Stimulated activated CD4-positive, alpha-beta T cell treated with anti-CD3 and anti-CD28 coated beads, Interleukin-12 subunit alpha, Interleukin-12 subunit beta, amount 100 ng/mL, for 24 hours (primary cell): ENCODE results near the gene POU2F3.

Experiments used
- DNase-seq, 2 experiments: peaks; one replicate each; pipeline ENCODE4 v3.0.0-alpha.2; 2020; ENCODE audit warnings: low read depth in 2 of 2

POU2F3 gene

DNA sequence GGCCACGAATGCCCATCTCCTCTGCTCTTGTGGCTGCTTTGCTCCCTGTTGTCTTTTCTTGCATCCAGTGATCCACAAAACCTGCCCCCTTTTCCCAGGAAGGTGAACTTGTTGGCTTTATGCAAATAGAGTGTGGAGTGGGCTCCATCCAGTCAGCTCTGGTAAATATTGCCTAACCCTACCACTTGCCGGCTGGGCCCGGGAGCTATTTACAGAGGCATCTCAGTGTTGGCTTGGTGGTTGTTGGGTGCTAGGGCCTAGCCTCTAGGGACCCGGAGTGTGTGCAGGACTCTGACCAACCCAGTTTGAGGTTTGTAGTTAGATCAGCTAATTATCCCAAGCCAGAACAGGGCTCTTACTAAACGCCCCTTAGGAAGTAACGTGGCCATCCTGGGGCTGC is 44.3 kb downstream of the POU2F3 start:
- no peak for DNase-seq

DNA sequence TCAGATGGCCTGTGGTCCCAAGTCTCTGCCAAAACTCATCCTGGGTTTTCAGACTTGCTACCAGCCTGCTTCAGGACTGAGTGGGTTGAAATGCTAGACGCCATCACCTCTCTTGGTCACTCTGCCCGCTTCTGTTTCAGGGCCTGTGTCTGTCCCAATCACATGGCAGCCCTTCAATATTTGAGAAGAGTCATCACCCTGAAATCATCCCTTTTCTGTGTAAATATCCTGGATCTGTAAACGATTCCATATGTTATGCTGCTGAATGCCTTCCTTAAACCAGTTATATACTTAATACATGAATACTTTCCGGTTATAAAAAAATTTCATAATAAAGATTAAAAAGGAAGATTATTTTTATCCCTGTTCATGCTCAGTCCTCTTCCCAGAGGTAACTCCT is 45.3 kb downstream of the POU2F3 start:
- DNase-seq, result no peak

DNA sequence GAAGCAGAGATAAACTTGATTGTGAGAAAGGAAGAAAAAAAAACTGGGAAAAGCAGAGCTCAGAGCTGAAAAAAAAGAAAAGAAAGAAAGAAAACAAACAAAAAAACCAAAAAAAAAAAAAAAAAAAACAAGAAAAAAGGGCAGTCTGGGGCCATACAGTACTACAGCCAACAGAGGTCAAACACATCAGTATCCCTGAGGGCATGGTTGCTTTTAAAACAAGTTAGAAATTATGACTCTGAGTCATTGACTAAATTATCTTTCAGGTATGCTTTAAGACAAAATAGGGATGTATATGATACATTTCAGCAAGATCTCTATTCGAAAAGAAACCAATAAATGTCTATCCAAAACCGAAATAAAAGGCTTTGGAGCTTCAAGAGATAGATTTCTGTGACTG is 48.1 kb downstream of the POU2F3 start:
- DNase-seq, result no peak

DNA sequence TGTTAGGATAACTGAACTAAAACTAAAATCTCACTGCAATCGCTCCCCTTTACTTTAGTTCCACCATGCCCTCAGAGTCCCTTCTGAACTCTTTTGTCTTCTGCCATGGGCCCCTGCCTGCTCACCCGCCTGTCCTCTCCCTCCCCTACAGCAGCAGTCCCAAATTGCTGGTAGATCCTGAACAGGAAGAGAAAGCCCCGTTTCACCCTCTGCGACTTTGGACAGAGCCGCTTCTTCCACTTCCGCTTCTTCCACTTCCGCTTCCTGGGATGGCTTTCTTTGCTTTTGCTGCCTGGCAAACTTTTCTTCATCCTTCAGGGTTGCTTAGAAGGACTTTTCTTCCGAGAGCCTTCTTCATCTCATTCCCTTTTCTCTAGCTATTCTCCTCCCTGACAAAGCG is 49.5 kb downstream of the POU2F3 start:
- DNase-seq, result no peak

DNA sequence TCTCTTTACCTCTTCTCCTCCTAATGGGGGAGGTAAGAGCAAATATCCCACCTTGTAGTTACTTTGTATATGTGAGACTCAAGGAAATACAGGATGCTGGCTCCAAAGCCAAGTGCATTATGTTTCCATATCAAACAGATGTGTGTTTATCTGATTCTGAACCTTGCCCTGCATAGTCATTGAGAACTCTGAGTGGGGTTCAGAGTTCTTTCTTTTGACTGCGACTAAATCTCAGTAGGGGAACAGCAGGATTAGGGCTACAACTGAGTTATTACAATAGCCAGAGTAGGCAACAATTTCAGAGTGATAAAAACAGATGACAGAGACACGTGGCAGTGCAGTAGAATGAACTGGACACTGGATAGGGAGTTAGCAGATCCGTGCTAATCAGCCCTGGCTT is 51.0 kb downstream of the POU2F3 start:
- DNase-seq, result no peak

DNA sequence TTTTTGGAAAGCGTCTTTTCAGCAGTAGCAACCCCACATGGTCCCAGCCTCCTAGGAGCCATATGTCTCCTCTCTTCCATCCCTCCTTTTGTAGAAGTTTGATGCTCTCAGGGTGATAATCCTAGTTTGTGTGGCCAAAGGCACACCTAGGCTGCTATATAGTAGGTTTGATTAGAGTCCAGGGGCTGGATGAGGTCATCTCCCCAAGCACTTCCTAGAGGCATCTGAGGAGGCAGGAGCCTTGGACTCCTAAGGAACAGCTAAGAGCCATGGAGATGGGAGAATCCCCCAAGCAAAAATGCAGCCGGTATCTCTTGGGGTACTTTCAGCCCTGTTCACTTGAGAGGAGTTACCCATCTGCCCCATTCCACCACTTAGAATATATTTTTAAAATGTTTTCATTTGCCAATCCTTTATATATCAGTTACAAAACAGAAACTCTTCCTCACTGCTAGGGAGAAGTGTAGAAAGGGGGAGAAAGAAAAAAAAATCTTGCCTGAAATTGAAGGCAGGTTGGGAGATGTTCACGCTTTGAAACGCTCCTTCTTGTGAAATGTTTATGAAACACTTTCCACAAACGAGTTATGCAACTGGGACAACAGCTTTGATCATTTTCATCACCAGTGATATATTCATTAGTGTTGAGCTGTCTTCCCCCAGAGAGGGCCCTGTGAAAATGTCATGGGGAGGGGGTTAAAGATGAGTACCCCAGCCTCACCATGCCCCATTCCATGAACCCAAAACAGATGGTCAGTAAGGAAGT is 53.3 kb downstream of the POU2F3 start:
- no peak for DNase-seq

DNA sequence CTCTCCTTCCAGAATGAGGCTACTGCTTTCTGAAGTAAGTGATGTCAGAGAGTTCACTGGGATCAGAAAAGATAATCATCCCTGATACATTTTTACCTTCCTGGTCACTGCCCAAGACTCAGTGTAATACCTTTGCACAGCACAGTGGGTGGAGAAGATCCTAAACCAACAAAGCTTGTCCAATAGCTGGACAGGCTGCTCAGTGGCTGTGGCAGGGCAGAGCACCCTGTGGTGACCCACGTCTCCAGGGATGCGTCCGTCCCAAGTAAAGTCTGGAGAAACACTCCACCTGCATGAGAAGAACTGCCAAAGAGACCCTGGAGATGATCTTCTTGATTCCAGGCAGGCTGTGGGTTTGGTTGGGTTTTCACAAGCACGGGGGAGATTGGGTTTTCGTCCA is 54.2 kb downstream of the POU2F3 start:
- no peak for DNase-seq

DNA sequence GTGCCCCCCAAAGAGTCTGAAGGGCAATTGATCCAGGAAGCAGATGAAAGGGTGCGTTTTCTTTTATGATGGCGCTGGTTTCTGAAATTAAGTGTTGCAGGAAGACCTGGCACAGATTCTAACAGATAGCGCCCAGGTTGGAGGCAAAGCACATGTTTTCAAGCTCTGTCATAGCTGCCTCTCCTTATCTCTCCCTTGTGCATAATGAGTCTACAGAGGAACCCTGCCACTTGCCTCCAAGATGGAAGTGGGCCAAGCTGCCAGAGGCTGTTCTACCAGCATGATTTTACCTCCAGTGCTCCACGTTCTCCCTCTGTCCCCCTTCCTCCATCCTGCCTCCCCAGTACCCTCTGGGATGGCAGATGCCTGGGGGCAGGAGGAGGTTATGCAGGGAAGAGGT is 55.2 kb downstream of the POU2F3 start:
- DNase-seq, result no peak

DNA sequence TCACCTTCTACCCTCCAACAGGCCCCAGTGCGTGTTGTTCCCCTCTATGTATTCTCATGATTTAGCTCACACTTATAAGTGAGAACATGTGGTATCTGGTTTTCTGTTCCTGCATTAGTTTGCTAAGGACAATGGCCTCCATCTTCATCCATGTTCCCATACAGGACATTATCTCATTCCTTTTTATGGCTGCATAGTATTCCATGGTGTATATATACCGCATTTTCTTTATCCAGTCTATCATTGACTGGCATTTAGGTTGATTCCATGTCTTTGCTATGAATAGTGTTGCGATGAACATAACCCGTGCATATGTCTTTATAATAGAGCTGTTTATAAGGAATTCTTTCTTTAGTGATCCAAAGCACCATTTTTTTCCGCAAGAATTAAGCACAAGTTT is 56.6 kb downstream of the POU2F3 start:
- DNase-seq, result no peak

DNA sequence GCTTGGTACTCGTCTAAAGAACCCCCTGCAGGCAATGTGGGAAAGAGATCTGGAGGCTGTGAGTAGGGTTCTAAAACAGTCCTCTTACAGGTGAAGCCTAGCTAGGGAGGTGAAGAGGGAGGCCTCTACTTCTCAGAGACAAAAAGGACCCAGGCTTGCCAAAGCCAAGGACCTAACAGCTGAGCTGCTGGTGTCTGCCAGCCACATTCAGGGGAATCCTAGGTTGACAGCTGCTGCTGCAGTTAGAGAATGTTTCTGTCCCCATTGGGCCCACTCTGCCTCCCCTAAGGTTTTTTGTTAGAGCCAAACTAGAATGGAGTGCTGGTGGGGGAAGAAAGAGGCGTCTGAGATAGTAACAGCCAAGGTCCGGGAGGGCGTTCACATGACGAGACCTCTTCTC is 58.5 kb downstream of the POU2F3 start:
- no peak for DNase-seq

DNA sequence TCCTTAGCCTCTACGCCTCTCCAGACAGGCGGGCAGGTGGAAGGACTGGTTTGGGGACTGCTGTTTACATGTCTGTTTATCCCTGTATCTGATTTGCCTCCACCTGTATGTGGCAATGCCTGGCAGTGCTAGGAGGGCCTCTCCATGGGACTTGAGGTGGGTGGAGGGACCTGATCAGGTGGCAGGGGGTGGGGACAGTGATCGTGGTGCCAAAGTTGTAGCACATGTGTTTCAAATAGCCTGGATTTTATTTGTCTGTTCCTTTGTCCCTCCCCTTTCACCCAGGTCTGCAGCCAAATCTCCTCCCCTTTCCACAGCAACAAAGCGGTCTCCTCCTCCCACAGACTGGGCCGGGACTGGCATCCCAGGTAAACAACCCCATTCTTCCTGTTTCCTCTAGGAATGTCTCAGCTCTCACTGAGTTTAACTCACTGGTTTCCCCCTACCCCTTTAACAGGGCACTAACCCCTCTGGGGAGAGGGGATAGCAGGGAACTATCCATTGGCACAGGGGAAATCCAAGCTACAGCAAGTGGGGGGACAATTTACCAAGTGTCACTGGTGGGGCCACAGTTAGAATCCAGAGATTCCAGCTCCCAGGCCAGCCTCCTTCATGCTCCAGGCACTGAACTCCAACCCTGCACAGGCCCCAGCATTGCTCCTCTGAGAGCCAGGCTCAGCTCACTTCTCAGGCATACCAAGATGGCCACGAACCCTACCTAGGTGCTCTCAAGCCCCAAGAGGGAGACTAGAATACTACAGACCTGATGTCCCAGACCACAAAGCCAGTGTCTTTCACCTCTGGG is 62.3 kb downstream of the POU2F3 start:
- DNase-seq, result no peak

DNA sequence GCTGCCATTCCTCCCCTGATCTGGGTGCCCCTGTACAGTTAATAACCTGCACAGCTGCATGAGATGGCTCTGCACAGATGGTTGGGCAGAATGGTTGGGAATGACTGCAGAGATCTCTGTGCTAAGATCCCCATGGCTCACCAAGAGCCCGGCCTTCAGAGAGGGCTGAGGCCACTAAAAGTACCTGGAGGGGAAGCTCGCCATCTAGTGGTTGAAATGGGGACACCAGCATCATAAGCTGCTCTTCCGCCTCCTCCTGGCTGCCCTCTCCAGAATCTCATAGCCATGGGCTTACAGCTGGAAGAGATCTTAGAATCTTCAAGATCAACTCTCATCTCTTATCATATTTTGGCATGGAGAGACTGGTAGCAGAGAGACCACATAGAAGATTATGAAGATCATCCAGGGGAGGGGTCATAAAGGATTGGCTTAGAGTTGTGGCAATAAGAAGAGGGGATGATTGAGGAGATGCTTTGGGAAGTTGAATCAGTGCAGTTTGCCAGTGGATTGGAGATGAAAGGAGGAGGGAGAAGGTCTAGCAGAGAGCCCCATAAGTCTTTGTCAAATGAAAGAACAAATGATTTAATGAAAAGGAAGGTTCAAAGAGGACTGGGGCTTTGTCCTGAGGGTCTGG is 63.2 kb downstream of the POU2F3 start:
- peak; percentile 8 to 43 for DNase-seq

DNA sequence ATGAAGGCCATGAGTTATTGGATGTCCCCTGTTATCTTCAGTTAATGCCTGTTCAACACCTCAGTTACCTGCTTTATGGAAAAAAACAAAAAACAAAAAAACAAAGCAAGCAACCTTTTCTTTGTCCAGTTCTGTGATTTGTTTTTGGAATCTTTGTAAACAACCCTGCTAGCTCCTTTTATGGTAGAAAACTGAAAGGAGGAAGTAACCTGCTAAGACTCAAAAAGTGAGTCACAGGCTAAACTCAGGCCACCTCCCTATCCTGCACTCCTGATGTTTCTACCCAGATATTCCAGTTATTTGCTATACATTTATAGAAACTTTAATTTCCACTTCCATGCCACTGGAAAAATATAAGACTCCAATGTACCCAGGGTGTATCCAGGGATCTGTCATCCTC is 64.6 kb downstream of the POU2F3 start:
- no peak for DNase-seq

DNA sequence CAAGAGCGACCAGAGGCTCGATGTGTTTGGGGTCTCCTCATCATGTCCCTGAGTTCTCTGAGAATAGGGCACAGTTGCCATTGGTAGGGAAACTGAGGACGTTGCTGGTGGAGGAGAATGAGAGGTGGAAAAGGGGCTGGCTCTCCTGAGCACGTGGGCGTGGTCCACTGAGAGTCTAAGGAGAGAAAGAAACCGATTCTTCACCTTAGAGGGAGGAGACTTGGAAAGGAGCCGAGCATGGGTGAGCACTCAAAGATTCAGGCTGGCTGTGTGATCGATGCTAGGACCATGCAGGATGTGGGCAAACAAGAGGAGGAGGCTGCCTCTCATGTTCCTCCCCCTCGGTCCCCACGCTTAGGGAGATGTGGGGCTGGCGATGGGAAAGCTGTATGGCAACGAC is 65.3 kb downstream of the POU2F3 start:
- no peak for DNase-seq

DNA sequence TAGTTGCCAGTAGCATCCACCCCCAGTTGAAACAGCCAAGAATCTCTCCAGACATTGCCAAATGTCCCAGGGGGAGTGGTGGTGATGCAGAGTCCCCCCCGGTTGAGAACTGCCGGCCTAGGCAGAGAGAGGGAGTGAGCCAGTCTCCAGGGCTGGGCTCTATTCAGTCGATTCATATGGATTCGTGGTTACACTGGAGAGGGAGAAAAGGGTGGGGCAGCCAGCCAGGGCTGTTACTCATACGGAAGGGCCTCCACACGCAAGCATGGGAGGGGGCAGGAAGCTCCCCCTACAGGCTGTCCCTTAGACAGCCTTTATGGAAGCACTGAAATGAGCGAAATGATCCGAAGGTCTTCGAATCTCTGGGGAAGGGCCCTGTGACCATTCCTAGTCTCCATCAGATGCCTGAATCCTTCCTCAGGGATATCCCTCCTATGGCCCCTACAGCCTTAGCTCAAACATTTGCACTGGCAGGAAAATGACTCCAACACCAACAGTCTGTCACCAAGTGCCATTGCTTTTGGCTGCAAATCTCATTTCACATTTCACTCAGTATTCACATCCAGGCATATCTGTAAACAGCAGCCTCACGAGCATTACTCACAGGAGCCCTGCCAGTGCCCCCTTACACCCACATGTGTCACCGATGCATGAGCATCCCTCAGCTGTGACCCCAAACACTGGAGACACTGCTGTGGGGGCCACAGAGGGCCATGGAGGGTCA is 66.7 kb downstream of the POU2F3 start:
- no peak for DNase-seq

DNA sequence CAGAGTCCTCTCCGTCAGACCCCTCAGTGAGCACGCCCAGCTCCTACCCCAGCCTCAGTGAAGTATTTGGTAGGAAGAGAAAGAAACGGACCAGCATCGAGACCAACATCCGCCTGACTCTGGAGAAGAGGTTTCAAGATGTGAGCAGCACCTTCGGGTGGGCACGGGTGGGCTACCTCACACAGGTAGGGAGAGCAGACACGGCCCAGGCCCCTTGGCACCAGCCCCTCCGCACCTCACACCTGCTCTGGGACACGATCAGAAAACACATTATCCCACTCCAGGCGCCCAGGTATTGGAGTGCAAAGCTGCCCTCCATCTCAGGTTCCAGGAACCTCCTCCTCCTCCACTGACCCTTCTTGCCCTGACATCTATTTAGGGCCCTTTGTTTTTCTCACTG is 67.5 kb downstream of the POU2F3 start:
- DNase-seq, result no peak

DNA sequence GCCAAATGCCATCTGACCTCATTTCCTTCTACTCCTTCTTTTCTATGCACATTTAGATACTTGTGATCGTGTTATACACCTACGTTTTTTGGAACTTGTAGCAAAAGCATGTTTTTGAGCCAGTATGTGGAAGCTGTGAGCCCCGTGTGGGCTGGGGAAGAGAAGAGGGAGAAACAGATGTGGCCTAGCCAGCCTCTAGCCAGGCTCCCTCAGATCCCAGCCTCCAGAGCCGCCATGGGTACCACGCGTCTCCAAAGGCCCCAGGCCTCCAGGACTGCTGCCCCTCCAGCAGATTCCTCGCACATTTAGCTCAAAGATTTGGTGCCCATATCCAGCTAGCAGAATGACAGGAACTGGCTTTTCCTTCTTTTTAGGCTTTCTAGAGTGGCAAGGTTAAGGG is 68.1 kb downstream of the POU2F3 start:
- no peak for DNase-seq

DNA sequence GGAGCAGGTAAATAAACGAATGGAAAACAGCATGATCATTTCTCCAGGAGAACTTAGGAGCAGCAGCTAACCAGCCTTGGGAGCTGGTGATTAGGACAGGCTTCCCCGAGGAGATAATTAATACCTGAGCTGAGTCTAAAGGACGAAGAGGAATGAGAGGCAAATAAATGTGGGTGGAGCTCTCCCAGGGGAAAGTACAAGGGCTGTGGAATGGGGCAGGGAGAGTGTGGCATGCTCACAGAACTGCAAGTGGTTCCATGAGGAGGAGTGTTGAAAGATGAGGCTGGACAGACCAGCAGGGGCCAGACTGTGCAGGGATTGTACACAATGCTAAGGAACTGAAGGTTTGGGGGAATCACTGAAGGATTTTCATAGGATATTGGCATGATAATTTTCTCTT is 70.9 kb downstream of the POU2F3 start:
- no peak for DNase-seq

DNA sequence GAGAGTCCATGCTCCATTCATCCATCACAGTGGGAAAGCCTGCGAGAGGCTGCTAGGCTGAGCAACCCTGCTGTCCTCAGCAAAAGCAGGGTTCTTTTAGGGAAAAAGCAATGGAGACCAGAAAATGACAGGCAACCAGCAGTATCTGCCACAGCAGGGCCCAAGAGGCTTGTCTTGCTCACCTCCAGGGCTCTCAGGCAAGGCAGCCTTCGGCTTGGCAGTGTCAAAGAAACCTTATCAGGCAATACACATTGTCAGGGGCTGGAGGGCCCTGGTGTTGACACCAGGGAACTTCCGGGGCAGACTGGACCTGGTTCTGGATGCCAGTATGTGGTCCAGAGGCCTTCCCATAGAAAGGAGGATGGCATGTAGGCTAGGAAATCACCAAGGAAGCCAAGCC is 74.9 kb downstream of the POU2F3 start:
- no peak for DNase-seq

DNA sequence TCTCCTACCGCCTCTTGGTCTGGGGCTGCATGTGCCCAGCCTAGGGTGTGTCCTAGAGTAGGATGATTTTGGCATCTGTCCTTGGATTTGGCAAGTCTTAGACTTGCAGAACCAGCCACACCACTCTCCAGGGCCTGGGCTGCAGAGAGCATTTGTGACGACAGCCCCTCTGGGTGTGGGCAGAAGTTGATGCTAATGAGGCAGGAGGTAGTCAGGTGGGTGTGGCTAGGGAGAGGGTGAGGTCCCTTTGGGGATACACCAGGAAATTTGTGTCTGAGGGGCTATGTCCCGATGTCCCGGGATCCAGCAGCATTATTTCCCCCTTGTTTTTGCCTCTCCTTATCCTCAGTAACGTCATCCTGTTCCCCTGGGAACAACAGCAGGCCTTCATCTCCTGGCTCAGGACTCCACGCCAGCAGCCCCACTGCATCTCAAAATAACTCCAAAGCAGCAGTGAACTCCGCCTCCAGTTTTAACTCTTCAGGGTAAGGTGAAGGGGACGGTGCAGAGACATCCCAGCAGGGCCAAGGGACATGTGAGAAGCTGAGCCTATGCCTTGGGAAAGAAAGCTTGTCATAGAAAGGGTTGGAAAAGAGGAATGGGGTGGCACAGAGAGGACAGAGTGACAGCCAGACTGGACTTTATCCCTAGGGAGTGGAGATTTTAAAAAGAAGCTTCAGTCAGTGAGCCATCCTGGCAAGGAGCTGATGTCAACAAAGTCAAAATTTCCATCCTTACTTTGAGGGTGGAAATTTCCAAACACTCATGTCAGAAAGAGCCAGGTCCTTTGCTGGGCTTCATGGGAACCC is 77.1 kb downstream of the POU2F3 start:
- DNase-seq, result no peak

DNA sequence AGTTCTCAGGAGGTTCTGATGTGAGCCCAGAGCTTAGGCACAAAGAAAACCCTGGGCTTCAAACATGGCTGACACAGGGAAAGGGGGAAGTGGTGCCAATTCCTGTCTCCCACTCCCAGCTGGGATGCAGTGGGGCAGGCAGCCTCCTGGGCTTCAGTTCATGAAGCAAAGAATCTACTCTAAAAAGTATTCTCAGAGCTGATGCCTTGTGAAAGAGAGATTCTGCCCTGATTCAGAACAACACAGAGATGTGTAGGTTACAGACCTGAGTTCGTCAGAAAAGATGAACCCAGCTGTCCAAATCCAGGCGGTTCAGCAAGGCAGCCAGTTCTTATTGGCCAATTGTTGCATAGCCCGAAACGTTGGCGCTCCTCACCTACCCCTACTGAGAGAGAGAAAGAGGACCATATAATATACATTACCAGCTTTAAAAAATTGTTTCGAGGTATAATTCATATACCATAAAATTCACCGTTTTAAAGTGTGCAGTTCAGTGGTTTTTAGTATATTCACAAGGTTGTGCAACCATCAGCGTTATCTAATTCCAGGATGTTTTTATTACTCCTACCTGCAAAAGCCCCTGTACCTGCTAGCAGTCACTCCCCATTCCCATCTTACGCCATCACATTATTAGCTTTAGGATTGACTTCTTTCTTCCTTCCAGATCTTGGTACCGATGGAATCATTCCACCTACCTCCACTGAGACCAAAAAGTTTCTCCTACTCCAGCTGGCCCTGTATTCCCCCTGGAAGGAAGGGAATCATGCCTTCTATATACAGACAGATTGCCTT is 77.9 kb downstream of the POU2F3 start:
- DNase-seq, result no peak
